Nephron (organoid): ENCODE data around the gene FAM50B.

Experiments
- H3K27ac Mint-ChIP-seq, 3 experiments: 2 replicates each; pipeline ENCODE4 v1.8.0; 2020; ENCODE audit warnings: mixed read lengths in 3 of 3, mild to moderate bottlenecking in 2 of 3, moderate library complexity in 1 of 3
- H3K27me3 Mint-ChIP-seq: 2 replicates; pipeline ENCODE4 v1.8.0; 2021; ENCODE audit warnings: low read depth, mild to moderate bottlenecking, moderate library complexity, mixed read lengths
- H3K36me3 Mint-ChIP-seq: 2 replicates; pipeline ENCODE4 v1.8.0; 2020; ENCODE audit warnings: low read depth, mixed read lengths
- H3K4me1 Mint-ChIP-seq: 2 replicates; pipeline ENCODE4 v1.8.0; 2020; ENCODE audit warnings: mixed read lengths
- H3K4me3 Mint-ChIP-seq, 3 experiments: 2 replicates each; pipeline ENCODE4 v1.8.0; 2020; ENCODE audit warnings: mild to moderate bottlenecking in 3 of 3, mixed read lengths in 3 of 3, moderate library complexity in 2 of 3
- H3K9me3 Mint-ChIP-seq: 2 replicates; pipeline ENCODE4 v1.8.0; 2020; ENCODE audit warnings: mixed read lengths
- CTCF ChIP-seq, 3 experiments: fragments of 200-600 bp; sonication (generic); IDR thresholded peaks; one replicate each; pipeline ENCODE4 v1.5.0; 2021; ENCODE audit warnings: antibody characterized with exemption in 3 of 3; ENCODE audit not compliant: unreplicated experiment in 3 of 3

Gene FAM50B

GRCh38 chr6:3809515-3809891 is 39.7 kb upstream of the FAM50B start:
- Mint-ChIP-seq H3K4me1 (peaks cover 32% of the 10 kb centered on the region), H3K36me3 (no peaks in the 10 kb centered on the region), H3K27me3 (no peaks in the 10 kb centered on the region), H3K4me3 (no peak overlapping the region), H3K27ac (peak overlapping the region in 1 of 3 experiments; percentile 64), H3K9me3 (no peaks in the 10 kb centered on the region)
- TF ChIP-seq CTCF (IDR thresholded peaks at IDR 0.05; ENCODE audit: unreplicated experiment in 3 of 3): no peak

GRCh38 chr6:3809982-3810381 is 39.2 kb upstream of the FAM50B start:
- no peaks in the 10 kb centered on the region for H3K27me3 Mint-ChIP-seq
- H3K9me3 Mint-ChIP-seq: no peaks in the 10 kb centered on the region
- no peak overlapping the region for H3K4me3 Mint-ChIP-seq
- H3K27ac Mint-ChIP-seq: no peak overlapping the region
- no peaks in the 10 kb centered on the region for H3K36me3 Mint-ChIP-seq
- TF ChIP-seq CTCF (IDR thresholded peaks at IDR 0.05; ENCODE audit: unreplicated experiment in 3 of 3): no peak
- H3K4me1 Mint-ChIP-seq: peaks cover 32% of the 10 kb centered on the region

GRCh38 chr6:3811191-3811590 is 38.0 kb upstream of the FAM50B start:
- peak overlapping the region in 1 of 3 experiments; percentile 54 for H3K27ac Mint-ChIP-seq
- no peaks in the 10 kb centered on the region for H3K36me3 Mint-ChIP-seq
- no peak for TF ChIP-seq CTCF (IDR thresholded peaks at IDR 0.05; ENCODE audit: unreplicated experiment in 3 of 3)
- H3K4me1 Mint-ChIP-seq: peaks cover 26% of the 10 kb centered on the region
- no peak overlapping the region for H3K4me3 Mint-ChIP-seq
- no peaks in the 10 kb centered on the region for H3K27me3 Mint-ChIP-seq
- H3K9me3 Mint-ChIP-seq: no peaks in the 10 kb centered on the region

- Mint-ChIP-seq H3K4me1 (peaks cover 26% of the 10 kb centered on the region), H3K27ac (peak overlapping the region in 1 of 3 experiments; percentile 23)
Observed at GRCh38 chr6:3812596-3812995, 36.6 kb upstream of the FAM50B start.

GRCh38 chr6:3813150-3813780 is 35.9 kb upstream of the FAM50B start:
- H3K27me3 Mint-ChIP-seq: no peaks in the 10 kb centered on the region
- H3K36me3 Mint-ChIP-seq: no peaks in the 10 kb centered on the region
- H3K27ac Mint-ChIP-seq: no peak overlapping the region
- TF ChIP-seq CTCF (IDR thresholded peaks at IDR 0.05; ENCODE audit: unreplicated experiment in 3 of 3): no peak
- H3K4me3 Mint-ChIP-seq: no peak overlapping the region
- peaks cover 22% of the 10 kb centered on the region for H3K4me1 Mint-ChIP-seq
- no peaks in the 10 kb centered on the region for H3K9me3 Mint-ChIP-seq

More at GRCh38 chr6:3812596-3812995, 36.6 kb upstream of the FAM50B start:
- no peaks in the 10 kb centered on the region for H3K9me3 Mint-ChIP-seq
- H3K36me3 Mint-ChIP-seq: no peaks in the 10 kb centered on the region
- no peak for TF ChIP-seq CTCF (IDR thresholded peaks at IDR 0.05; ENCODE audit: unreplicated experiment in 3 of 3)
- no peaks in the 10 kb centered on the region for H3K27me3 Mint-ChIP-seq
- H3K4me3 Mint-ChIP-seq: no peak overlapping the region

GRCh38 chr6:3813918-3814317 is 35.3 kb upstream of the FAM50B start:
- no peaks in the 10 kb centered on the region for H3K27me3 Mint-ChIP-seq
- H3K36me3 Mint-ChIP-seq: no peaks in the 10 kb centered on the region
- no peak overlapping the region for H3K4me3 Mint-ChIP-seq
- peaks cover 21% of the 10 kb centered on the region for H3K4me1 Mint-ChIP-seq
- TF ChIP-seq CTCF (IDR thresholded peaks at IDR 0.05; ENCODE audit: unreplicated experiment in 3 of 3): no peak
- H3K9me3 Mint-ChIP-seq: no peaks in the 10 kb centered on the region
- no peak overlapping the region for H3K27ac Mint-ChIP-seq
